GM23248 (cell line): ENCODE results near the gene EFR3B.

Experiments
- EZH2 ChIP-seq: fragments of 200-600 bp; sonication (generic); IDR thresholded peaks from 2 replicates; pipeline ENCODE4 v1.6.1; 2018; ENCODE audit warnings: antibody characterized with exemption, mild to moderate bottlenecking; ENCODE audit not compliant: insufficient read depth, poor library complexity, severe bottlenecking
- EZH2phosphoT487 ChIP-seq: fragments of 200-600 bp; sonication (generic); IDR thresholded peaks from 2 replicates; pipeline ENCODE4 v1.6.1; 2018; ENCODE audit warnings: antibody characterized with exemption, moderate library complexity, mild to moderate bottlenecking, low read depth; ENCODE audit not compliant: insufficient read depth

GRCh38 chr2:25198576-25198975, 156.7 kb downstream of the EFR3B start:
- TF ChIP-seq EZH2 = no peak
- no peak for TF ChIP-seq EZH2phosphoT487
